Measurements from ENCODE around the gene HHIPL1.

The HHIPL1 gene

DNA sequence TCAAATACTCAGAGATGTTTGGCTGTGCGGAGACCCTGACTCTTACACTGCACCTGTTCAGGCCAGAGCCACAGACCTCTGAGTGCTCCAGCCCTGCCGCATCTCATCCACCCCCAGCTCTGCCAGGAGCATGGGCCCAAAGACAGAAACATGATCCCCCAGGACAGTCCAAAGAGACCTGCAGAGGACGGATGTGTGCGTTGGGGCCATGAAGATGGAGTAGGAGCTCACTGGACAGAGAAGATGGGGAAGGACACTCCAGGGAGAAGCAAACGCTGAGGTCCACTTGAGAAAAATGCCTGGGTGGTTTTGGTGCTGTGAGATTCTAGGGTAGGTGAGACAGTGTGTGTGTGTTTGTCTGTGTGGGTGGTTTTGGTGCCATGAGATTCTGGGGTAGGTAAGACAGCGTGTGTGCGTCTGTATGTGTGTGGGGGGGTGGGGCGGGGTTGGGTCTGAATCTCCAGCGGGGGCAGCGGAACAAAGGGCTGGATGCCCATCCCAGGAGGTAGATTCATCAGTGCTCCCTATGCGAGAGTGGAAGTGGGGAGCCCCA lies 818 bp upstream of the HHIPL1 start:
- no peaks in the 10 kb centered on the region for H4K20me1 ChIP-seq (ENCODE audit: insufficient read depth, low read length)
- no peak overlapping the region for H3K4me2 ChIP-seq (ENCODE audit: insufficient read depth, low read length)
- H3K9me3 ChIP-seq (ENCODE audit: insufficient read depth, low read length, severe bottlenecking) = no peaks in the 10 kb centered on the region
- TF ChIP-seq, protein P1, sequence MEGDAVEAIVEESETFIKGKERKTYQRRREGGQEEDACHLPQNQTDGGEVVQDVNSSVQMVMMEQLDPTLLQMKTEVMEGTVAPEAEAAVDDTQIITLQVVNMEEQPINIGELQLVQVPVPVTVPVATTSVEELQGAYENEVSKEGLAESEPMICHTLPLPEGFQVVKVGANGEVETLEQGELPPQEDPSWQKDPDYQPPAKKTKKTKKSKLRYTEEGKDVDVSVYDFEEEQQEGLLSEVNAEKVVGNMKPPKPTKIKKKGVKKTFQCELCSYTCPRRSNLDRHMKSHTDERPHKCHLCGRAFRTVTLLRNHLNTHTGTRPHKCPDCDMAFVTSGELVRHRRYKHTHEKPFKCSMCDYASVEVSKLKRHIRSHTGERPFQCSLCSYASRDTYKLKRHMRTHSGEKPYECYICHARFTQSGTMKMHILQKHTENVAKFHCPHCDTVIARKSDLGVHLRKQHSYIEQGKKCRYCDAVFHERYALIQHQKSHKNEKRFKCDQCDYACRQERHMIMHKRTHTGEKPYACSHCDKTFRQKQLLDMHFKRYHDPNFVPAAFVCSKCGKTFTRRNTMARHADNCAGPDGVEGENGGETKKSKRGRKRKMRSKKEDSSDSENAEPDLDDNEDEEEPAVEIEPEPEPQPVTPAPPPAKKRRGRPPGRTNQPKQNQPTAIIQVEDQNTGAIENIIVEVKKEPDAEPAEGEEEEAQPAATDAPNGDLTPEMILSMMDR (IDR thresholded peaks at IDR 0.05; ENCODE audit: borderline replicate concordance, extremely low read depth, low read length, poor library complexity, severe bottlenecking) = no peak
- no peak for TF ChIP-seq EZH2 (IDR thresholded peaks at IDR 0.05; ENCODE audit: borderline replicate concordance, low read depth, low read length, severe bottlenecking)
- H3K4me1 ChIP-seq (ENCODE audit: insufficient read depth, low read length) = no peaks in the 10 kb centered on the region
- H3K36me3 ChIP-seq (ENCODE audit: insufficient read depth, low read length) = no peaks in the 10 kb centered on the region
- no peak for DNase-seq
- ATAC-seq (ENCODE audit: insufficient read depth, low read depth) = no peak
- no peaks in the 10 kb centered on the region for H3K79me2 ChIP-seq (ENCODE audit: insufficient read depth, low read length)
- H3K9ac ChIP-seq (ENCODE audit: low read depth, low read length) = no peak overlapping the region
- H3K4me3 ChIP-seq (ENCODE audit: low read depth in 1 of 2, low read length in 2 of 2) = no peak overlapping the region
- H3K27ac ChIP-seq (ENCODE audit: low read length) = no peak overlapping the region
- H3K27me3 ChIP-seq (ENCODE audit: insufficient read depth, low read length, poor library complexity) = no peaks in the 10 kb centered on the region
- H2AFZ ChIP-seq (ENCODE audit: low read depth, low read length) = no peak overlapping the region

DNA sequence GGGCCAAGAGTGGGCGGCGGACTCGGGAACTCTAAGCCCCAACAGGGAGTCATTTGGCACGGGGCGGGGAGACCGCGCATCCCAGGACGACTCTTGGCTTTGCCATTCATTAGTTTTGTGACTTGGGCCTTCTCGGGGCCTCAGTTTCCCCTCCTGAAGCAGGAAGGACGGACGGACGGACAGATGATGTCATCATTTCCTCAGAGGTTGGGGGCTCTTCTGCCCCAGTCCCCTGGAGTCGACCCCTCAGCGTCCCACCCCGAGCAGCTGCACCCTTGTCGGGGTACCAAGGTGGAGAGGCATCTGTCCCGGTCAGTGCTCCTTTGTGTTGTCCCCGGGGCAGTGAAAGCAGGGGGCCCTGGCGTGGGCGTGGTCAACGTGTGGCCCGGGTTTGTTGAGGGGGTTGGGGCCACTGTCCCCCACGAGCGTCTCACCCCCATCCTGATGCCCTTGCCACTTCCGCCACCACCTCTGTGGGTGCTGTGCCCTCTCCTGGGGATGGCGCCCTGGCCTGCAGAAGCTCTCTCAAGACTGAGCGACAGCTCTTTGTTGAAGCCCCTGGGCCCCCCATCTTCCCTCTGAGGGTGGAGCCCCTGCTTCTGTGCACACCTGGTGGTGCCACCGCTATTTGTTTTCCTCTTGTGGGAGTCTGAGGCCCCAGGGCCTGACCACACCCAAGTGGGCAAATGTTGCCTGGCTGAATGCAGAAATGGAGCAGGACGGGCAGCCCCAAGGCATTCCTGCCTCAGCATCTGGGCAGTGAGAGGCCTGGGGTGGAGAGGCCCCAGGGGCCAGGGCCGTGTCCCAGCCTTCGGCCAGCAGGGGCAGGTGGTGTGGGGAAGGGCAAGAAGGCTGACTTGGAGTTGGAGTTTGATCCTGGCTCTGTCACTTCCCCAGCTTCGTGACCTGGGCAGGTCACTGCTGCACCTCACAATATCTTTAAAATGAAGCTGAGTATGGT lies 896 bp downstream of the HHIPL1 start:
- Histone ChIP-seq H3K27ac (ENCODE audit: low read length) (no peak overlapping the region), H3K4me2 (ENCODE audit: insufficient read depth, low read length) (no peak overlapping the region)
- TF ChIP-seq, protein P1 (IDR thresholded peaks at IDR 0.05; ENCODE audit: borderline replicate concordance, extremely low read depth, low read length, poor library complexity, severe bottlenecking) = no peak
- no peak for TF ChIP-seq EZH2 (IDR thresholded peaks at IDR 0.05; ENCODE audit: borderline replicate concordance, low read depth, low read length, severe bottlenecking)

DNA sequence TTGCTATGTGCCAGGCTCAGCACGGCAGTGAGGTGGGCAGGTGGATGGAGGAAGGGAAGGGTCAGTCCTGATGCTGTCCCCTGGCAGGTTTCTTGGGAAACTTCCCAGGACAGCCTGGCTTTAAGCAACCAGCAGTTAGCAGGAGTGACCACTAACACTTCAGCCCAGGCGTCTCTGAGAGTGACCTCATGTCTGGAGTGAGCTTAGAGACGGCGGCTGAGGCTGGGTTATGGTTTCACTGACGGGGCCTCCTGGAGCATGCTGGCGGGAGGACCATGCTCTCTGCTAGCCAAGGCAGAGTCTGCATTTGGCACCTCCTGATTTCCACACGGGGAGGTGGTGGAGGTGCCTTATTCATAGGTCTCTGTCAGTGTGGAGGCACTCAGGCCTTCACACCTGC lies 2.5 kb downstream of the HHIPL1 start:
- H3K79me2 ChIP-seq (ENCODE audit: insufficient read depth, low read length) = no peaks in the 10 kb centered on the region
- no peaks in the 10 kb centered on the region for H3K9me3 ChIP-seq (ENCODE audit: insufficient read depth, low read length, severe bottlenecking)
- no peak overlapping the region for H3K27ac ChIP-seq (ENCODE audit: low read length)
- no peak for DNase-seq
- no peaks in the 10 kb centered on the region for H3K27me3 ChIP-seq (ENCODE audit: insufficient read depth, low read length, poor library complexity)
- no peak overlapping the region for H3K4me3 ChIP-seq (ENCODE audit: low read depth in 1 of 2, low read length in 2 of 2)
- no peak for ATAC-seq (ENCODE audit: insufficient read depth, low read depth)
- H3K36me3 ChIP-seq (ENCODE audit: insufficient read depth, low read length) = no peaks in the 10 kb centered on the region
- H2AFZ ChIP-seq (ENCODE audit: low read depth, low read length) = no peak overlapping the region
- H4K20me1 ChIP-seq (ENCODE audit: insufficient read depth, low read length) = peaks cover 5% of the 10 kb centered on the region; the same call in 1 of the 2 replicates
- no peak overlapping the region for H3K9ac ChIP-seq (ENCODE audit: low read depth, low read length)
- H3K4me1 ChIP-seq (ENCODE audit: insufficient read depth, low read length) = no peaks in the 10 kb centered on the region
- H3K4me2 ChIP-seq (ENCODE audit: insufficient read depth, low read length) = no peak overlapping the region
- TF ChIP-seq, protein P1 (IDR thresholded peaks at IDR 0.05; ENCODE audit: borderline replicate concordance, extremely low read depth, low read length, poor library complexity, severe bottlenecking) = no peak
- TF ChIP-seq EZH2 (IDR thresholded peaks at IDR 0.05; ENCODE audit: borderline replicate concordance, low read depth, low read length, severe bottlenecking) = no peak

More for the DNA sequence above, 896 bp downstream of the HHIPL1 start:
- Histone ChIP-seq H3K9me3 (ENCODE audit: insufficient read depth, low read length, severe bottlenecking) (no peaks in the 10 kb centered on the region), H3K9ac (ENCODE audit: low read depth, low read length) (no peak overlapping the region), H3K4me3 (ENCODE audit: low read depth in 1 of 2, low read length in 2 of 2) (no peak overlapping the region), H4K20me1 (ENCODE audit: insufficient read depth, low read length) (peaks cover 5% of the 10 kb centered on the region; the same call in 1 of the 2 replicates), H3K36me3 (ENCODE audit: insufficient read depth, low read length) (no peaks in the 10 kb centered on the region), H3K27me3 (ENCODE audit: insufficient read depth, low read length, poor library complexity) (no peaks in the 10 kb centered on the region), H2AFZ (ENCODE audit: low read depth, low read length) (no peak overlapping the region), H3K79me2 (ENCODE audit: insufficient read depth, low read length) (no peaks in the 10 kb centered on the region), H3K4me1 (ENCODE audit: insufficient read depth, low read length) (no peaks in the 10 kb centered on the region)
- DNase-seq = no peak
- ATAC-seq (ENCODE audit: insufficient read depth, low read depth) = no peak
